HG03469 (cell line): ENCODE results near the gene KCNMA1.

Source experiments
- ATAC-seq: cut with Tn5 transposase; IDR thresholded peaks from one replicate; pipeline ENCODE4 v1.9.1; 2021; ENCODE audit warnings: mild to moderate bottlenecking, moderate library complexity, moderate number of reproducible peaks; ENCODE audit not compliant: unreplicated experiment

KCNMA1 gene

DNA sequence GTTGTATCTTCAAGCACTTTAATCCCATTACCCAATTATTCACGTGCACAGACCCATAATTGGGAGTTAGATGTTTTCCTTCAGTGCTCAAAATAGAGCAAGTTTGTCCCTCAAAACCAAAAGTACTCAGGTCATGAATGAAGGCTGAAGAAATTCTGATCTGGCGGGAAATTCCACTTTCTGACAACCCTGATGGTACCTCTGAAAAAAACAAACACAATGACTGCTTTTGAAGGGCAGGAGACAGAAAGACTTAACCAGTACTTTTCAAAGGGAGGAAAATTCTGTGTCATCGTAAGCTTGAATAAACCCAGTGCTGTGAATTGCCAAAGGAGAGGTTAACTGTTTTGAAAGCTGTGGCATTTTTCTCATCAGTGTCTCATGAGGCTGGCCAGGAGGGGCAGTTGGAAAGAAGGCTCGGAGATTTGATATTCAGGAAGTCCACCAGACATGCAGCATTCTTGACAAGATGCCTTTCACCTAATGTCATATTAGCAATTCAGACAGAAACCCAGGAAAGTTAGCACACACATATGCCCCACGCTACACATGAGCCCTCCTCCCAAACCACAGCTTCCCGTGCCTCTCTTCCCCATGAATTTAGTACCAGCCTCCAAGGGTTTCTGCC lies 347.0 kb downstream of the KCNMA1 start:
- no peak for ATAC-seq

DNA sequence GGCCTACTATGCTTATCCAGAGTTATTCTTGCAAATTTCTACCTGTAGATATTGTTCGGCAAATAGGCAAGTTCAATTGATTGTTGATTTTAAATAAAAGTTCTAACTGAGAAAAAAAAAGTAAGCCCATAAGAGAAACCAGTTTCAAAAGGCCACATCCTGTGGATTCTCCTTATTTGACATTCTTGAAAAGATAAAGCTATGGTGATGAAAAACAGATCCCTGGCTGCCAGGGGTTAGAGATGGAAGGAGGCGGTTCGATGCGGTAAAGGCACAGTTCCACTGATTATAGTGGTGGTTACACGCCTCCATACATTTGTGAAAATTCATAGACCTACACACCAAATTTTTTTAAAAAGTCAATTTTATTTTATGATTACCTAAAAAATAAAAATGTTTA lies 347.8 kb downstream of the KCNMA1 start:
- ATAC-seq: no peak

DNA sequence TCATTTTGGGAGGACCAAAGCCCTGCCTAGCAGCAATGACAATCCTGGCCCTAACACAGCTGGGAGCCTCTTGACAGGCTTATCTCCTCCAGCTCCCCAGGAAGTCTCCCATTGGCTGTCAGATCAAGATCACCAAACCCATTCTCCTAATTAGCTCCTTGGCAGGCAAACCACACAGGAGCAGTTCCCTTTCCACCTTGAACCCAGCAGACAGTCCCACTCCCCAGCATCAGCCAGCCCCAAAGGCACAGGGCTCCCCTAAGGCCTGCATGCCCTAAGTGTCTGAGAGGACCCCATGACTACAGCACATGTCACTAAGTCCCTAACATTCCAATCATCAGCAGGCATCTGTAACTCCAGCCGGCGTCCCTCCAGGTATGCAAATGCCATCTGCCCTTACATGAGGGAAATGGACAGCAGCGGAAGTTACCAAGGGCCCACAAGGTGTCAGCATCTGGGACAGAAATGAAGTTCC lies 348.5 kb downstream of the KCNMA1 start:
- no peak for ATAC-seq

DNA sequence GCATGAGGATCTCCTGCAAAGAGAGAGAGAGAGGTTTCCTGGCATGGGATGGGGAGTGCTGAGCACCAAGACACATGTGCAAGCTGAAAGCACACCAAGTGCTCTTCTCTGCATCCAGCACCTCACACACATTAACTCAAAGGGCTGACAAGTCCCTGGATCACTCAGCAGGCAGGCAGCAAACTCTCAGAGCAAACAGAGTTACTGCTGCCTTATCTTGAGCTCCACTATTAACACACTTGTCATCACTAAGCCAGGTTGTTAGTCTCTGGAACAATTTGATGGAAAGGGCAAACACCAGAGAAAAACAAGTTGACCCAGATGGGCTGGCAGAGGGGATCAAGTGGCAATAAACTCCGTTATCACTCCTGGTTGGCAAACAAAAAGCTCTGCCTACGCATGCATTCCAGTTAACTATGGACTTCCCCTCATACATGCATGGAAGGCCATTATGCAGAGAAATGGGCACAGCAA lies 349.9 kb downstream of the KCNMA1 start:
- ATAC-seq: no peak

DNA sequence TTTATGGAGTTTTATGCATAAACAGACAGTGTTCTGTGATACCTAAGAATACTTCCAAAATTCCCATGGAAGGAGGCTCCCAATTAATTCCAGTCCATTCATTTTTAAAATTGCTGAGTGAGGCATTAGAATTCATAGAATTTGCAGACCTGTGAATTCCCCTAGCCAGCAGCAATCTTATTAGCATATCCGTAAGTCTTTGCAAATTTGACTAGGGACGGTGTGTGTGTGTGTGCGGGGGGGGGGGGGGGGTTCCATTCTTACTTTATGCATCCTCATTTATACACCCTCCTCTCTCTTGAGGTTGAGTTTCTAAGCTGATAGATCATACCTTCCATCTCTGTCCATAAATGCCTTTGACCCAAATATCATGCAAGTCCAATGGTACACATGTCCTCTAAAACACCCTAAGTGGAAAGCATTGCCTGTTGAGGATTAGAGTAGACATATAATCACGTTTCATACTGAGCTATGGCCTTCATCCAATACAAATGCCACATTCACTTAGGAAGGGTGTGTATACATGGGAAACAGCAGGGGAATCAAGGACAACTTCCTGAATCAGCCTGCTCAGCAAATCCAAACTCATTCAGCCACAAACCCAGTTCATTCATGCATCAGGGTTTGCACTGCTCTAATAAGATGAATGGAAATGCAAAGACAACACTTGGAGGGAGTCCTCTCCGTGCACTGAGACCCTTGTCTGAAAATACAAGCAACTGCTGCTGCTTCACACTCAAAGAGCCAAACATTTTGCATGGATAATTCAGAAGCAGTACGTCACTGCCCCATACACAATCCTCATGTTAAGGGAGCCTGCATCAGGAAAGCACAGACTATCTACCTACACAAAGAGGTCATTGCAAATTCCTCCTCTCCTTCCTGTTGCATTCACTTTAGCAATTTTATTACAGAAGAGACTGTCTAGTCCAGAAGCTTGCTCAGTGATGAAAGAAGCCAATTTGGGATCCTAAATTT lies 350.8 kb downstream of the KCNMA1 start:
- ATAC-seq: no peak

DNA sequence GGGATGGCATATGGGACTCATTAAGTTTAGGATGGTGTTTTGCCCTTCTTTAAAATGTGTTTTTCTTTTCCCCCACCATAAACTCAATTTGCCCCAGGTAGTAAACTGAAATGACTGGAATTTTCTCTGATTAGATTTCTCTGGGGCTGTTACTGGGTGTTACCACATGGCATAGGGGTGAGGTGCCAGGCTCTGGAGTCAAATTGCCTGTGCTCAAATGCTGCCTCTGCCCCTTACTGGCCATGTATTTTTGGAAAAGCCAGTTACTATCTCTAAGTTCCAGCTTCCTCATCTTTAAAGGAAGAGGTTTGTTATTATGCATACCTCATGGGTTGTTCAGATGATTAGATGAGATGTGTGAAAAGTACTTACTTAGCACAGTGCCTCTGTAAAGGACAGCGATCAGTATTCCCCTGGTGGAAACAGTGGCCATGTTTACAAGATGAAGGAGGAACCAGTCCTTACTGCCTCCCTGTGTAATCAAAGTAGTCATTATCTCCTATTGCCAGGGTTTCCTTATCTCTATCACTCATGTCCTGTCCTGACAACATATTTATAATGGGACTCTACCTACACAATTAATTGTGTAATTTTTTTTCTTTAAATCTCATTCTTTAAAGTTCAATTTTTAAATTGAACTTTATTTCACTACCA lies 352.0 kb downstream of the KCNMA1 start:
- ATAC-seq: no peak

DNA sequence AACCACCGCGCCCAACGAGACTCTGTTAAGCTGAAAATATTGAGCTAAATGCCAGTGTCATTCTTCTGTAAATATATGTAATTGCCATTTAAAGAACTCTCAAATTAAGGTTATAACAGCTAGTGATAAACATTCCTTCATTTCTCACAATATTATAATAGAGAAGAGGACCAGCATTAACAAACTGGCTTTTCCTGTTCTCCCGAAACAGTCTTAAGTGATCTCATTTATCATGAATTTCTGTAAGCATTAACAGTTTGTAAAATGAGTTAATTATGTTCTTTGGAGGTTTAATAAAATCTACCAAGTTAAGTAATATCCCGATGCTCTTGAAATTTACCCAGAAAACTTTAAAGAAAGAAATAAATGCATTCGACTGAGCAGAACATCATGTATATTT lies 352.8 kb downstream of the KCNMA1 start:
- ATAC-seq: no peak

DNA sequence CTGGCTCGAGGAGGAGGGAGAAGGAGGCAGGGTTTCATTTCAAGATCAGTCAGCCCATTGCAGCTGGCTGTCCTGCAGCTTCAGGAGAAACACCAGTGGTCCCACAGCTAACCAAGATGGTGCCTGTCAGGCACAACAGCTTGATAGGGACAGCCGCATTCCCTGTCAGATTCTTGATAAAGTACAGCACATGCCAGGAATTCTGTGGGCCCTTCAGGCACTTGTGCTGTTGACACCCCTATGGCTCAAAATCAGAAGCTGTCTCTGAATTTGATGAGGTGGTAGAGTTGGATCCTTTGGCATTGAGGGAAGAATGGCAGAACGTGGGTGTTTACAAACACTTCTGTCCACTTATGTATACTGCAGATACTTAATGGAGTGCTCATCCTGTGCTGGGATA lies 354.3 kb downstream of the KCNMA1 start:
- ATAC-seq: no peak

DNA sequence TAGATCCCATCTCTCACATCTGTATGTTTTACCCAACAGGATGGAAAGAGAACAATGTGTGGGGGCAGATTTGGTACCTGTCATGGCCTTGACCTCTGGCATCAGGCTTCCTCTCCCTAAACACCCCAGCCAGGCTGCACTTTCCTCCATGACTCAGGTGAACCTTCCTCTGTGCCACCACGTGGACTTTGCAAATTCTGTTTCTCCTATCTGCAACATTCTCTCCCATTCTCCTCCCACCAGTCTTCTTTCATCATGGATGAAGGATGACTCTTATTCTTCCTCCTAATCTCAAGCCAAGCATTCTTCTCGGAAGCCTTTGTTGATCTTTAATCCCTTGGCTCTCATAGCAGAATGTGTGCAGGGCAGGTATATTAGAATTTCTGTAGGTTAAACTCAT lies 355.4 kb downstream of the KCNMA1 start:
- no peak for ATAC-seq

DNA sequence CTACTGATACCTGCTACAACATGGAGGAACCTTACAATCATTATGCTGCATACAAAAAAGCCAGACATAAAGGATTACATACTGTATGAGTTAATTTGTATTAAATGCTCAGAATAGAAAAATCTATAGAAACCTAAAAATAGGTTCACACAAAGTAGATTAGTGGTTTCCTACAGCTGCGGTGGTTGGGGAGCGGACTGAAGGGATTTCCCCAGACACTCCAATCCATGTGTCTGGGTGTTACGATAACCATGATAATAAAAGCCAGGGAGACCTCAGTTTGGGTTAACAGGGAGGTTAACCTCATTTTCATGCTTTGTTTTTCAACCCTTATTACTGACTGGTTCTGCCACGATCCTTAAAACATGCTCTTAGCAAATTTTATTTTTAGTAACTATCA lies 355.9 kb downstream of the KCNMA1 start:
- ATAC-seq: no peak

DNA sequence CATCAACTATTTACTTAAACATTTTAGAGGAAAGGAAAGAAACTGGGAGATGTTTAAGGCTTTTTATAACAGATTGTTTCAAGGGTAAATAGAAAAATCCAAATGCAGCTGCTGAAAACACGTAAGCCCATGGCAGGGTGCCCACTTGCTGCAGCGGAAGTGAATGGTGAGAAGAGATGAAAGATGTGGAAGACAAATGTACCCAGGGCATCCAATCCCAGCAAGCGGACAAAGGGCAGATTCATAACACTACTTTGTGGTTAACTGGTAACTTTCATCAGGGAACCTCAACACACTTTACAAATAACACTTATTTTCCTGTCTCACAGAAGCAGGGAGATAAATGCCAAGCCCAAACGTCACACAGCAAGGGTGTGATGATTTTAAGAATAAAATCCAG lies 358.4 kb downstream of the KCNMA1 start:
- ATAC-seq: no peak

DNA sequence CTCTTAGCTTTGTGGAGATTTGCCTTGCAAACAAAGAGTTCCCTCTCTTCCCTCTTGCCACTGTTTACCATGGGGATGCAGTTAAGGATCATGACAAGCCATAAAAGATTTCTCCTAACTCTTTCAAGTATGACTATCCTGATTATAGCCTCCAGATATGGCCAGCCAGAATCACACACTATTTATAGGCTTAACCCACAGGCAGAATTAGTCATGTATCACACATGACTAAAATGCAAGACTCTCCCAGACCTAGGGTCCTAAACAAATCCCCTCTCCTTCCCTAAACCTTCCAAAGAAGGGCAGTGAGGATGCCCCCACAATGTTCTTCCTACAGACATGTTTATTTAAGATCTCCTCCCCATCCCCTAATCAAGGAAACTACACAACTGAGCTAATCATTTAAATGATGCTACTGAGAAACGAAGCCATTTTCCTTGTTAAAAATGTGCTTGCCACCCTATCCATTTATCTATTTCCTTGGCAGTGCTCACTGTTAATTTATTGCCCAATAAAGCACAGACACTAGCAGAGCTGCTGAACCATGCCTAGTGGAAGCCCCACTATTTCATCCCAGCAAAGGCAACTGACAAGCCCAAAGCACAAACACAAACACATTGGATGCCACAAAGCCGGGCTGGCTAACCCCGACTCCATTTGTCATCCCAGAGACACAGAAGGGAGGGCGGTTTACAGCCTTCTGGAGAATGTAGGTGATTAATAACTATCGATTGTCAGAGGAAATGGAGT lies 363.4 kb downstream of the KCNMA1 start:
- no peak for ATAC-seq

DNA sequence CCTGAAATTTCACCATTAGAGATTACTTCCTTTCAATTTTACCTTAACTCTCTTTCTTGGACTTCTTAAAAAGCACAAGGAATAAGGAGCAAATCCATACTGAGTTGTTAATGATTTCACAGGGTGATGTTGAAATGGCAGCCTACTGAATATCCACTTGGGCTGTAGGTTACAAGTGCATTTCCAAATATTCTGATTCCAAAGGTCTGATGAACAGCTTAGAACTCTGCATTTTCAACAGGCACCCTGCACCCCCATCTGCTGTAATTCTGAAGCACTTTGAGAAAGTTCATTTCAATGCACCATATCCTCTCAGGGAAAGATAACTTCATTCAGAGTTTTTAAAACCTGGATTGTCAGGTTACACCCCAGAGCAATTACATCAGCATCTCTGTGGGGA lies 368.4 kb downstream of the KCNMA1 start:
- ATAC-seq: no peak

DNA sequence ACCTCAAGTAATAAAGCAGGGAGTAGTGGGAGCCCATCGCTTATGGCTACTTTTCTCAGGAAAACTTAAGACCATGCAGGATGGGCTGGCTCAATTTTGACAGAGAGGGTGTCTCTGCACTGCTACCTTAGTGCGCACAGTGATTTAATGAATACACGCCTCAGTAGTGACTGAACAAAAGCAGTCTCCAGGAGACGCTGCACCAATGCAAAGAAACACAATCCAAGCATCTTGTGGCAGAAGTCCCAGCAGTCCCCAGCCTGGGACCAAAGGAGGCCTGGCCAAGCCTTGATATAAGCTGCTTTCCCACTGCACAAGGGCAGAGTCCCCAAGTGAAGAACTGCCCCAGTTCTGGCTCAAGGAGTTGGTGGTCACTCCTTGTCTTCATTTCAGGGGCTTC lies 368.9 kb downstream of the KCNMA1 start:
- no peak for ATAC-seq

DNA sequence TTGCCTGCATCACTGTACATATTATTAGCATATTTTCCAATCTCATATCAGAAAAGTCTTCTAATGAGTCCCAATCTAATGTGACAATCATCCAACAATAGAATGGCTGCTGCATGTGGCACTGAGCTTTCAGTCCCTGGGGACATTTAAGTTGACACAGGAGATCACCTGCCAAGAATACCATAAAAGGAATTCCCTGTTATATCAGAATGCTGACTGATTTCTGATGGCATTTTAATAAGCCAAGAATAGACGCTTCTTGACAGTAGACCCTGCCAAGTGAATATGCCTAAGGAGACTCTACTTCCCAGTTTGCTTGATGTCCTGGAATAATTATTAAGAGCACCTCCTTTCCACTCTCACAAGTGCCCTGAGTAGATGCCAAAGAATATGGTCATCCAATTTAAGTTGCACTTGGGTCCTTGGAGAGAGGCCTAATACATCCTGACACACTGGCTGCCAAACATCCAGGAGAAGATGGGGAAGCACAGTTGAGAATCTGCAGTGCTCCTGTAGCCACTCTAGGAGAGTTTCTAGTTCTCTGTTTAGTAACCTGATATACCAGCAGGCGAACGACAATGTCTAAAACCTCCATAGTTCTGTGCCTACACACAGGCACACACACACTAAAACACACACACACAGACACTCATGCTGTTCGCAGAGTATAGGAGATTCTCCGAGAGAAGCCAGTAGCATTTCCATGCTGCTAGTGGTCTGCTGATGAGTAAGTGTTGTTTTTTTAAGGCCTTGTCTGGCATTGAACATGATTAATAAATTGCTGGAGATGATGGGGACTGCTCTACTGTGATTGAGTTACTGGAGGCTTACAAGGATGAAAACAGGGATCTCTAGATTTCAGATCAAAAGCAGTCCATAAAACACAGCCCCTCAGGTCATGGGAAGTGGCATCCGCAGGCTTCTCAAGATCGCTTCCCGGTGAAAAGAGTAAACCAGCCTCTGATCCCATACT lies 369.6 kb downstream of the KCNMA1 start:
- no peak for ATAC-seq

DNA sequence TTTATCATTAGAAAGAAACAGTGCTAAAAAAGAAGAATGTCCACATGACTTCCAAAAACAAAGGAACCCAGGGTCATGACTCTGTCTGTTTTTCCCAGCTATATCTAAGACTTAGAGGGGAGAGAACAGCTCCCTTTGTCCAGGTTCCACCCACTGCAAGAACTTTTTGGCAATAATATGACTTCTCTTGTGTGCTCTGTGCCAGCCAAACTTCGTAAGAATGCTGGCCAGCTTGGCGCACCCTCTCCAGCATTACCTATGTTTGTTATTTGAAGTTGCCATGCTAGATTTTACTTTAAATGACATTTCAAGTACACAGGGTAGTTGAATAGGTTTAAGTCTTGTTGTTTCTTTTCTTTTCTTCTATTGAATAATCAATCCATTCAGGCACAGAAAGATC lies 371.4 kb downstream of the KCNMA1 start:
- ATAC-seq: no peak

DNA sequence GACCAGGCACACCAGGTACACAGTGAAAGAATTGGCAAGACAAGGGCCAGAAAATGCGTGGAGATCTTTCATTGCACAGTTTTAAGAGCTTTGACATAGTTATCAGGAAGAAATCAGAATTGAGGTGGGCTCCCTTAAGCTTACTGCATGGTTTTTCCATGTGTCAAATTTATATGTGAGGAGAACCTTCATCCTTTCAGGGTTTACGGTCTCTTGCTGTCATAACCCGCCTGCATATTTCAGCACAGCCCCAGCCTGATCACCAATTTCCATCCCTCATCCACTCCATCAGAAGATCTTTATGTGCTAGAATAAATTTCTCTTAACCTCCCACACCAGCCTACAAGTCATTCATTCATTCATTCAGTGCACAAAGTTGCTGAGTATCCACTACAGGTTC lies 373.1 kb downstream of the KCNMA1 start:
- ATAC-seq: no peak

DNA sequence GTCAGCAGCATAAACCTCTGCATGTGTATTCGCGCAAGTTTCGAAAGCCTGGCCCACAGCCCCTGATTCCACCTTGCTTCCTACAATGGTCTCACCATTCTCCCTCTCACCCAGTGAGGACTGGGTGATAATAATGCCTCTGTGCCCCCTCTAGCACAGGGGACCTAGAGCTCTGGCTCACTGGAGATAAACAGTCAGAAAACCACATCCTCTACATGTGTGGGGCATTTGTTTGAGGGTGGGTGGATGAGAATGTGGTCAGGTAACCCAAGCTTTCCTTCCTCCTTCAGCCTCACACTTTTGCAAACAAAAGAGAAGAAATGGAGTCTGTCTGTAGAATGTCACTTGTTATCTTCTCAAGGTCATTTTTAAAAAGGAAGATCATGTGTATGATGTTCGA lies 373.5 kb downstream of the KCNMA1 start:
- peak; percentile 88 for ATAC-seq

DNA sequence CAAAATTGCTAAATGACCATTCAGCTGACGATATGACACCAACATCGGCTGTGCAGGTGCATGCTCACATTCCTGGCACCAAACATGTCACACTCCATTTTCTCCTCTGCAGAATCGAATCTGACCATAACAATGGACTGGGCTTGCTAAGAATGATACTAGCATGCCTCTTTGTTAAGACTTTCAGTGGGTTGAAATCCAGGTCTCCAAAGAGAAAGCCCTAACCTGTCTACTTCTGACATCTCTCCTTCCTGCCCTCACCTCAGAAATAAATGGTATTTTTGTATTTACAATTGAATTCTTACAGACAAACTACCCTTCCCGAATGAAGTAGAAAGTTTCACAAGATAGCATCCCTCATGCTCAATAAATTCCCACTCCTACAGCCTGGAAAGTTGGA lies 373.9 kb downstream of the KCNMA1 start:
- ATAC-seq: no peak

DNA sequence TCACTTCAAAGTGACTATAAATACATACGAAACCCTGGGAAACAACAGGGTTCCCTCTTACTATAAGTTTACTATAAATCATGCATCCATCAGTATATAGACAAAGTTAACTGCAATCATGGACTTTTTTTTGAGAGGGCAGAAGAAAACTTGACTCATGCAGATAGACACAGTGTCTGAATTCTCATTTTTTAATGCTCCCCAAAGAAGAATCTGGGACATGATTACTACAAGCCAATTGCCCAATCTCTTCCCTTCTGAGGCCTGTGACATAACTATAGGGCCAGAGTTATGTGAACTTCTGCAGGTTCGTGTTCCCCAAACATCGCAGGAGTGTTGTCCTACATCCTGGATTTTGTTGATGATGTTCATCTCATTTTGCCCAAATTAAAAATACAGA lies 376.5 kb downstream of the KCNMA1 start:
- no peak for ATAC-seq
